AG09319 (cell line): ENCODE measurements around the gene CENPM.

Source experiments
- DNase-seq: peaks from one replicate; pipeline ENCODE4 v3.0.0-alpha.2; 2010; ENCODE audit warnings: low read depth; ENCODE audit errors: extremely low read depth
- CTCF ChIP-seq: IDR thresholded peaks from 2 replicates; pipeline ENCODE4 v1.5.1; 2011; ENCODE audit warnings: low read depth, mild to moderate bottlenecking, inconsistent platforms, low read length, moderate library complexity

Gene CENPM

GRCh38 chr22:41946629-41947423 lies at the start of gene CENPM:
TSS of gene CENPM (minus strand) at chr22:41947152. CDS start at chr22:41947076, 76 bp downstream.
- no peak for TF ChIP-seq CTCF
- DNase-seq: peak; percentile 62

- TF ChIP-seq CTCF: no peak
- no peak for DNase-seq
These were observed 48.3 kb upstream of the CENPM start for GRCh38 chr22:41995211-41995610.

GRCh38 chr22:41992496-41992895 lies 45.5 kb upstream of the CENPM start:
- TF ChIP-seq CTCF: no peak
- no peak for DNase-seq

GRCh38 chr22:41991111-41991510 lies 44.2 kb upstream of the CENPM start:
- TF ChIP-seq CTCF: no peak
- DNase-seq: no peak

GRCh38 chr22:41989246-41989645 lies 42.3 kb upstream of the CENPM start:
- no peak for DNase-seq
- no peak for TF ChIP-seq CTCF

GRCh38 chr22:41987276-41987675 lies 40.3 kb upstream of the CENPM start:
- DNase-seq: no peak
- TF ChIP-seq CTCF: no peak

- peak; percentile 69 for DNase-seq
- no peak for TF ChIP-seq CTCF
These were observed 36.8 kb upstream of the CENPM start for GRCh38 chr22:41983513-41984405.
